Measurements from ENCODE around the gene PDCD6IP. TPM values are rescaled to one million over a fixed set of nuclear protein-coding genes. Genes with fewer than 3 reads are reported as not detected.

Gene PDCD6IP
- total and polyA plus RNA-seq, 2 experiments from 2014 or later: 45.1 to 185 TPM

DNA sequence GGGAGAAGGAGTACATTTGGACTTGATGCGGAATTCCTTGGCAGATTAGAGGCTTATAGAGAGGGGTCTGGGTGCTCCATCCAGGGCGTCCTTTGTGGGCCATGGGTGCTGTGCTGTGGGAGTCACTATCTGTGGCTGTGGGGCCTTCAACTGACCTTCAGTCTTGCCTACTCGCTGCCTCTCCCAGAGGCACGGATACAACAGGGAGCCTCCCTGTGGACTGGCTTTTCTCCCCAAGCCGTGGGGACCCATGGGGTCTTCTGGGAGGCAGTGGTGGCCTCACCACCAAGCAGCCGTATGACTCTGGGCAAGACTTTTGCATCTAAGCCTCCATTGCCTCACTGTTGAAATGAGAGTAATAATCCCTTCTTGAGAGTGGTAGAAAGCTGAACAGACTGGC is 83.9 kb downstream of the PDCD6IP start:
- no peak overlapping the region for H3K27ac Mint-ChIP-seq
- no peaks in the 10 kb centered on the region for H3F3A ChIP-seq (replicated peaks; ENCODE audit: low read depth)

More for the DNA sequence above, 83.9 kb downstream of the PDCD6IP start:
- Mint-ChIP-seq H3K27me3 (ENCODE audit: insufficient read depth, low read depth, poor library complexity) (peaks cover 12% of the 10 kb centered on the region), H3K9me3 (no peaks in the 10 kb centered on the region; the same call in 2 of the 3 replicates), H3K4me1 (peaks cover 29% of the 10 kb centered on the region), H3K4me3 (no peak overlapping the region), H3K36me3 (ENCODE audit: low read depth) (no peaks in the 10 kb centered on the region)
- TF ChIP-seq POLR2AphosphoS5 (IDR thresholded peaks at IDR 0.05; ENCODE audit: low read depth) (no peak), EZH2phosphoT487 (IDR thresholded peaks at IDR 0.05; ENCODE audit: unreplicated experiment) (no peak), EZH2 (IDR thresholded peaks at IDR 0.05; ENCODE audit: low read depth, unreplicated experiment) (no peak), STAT1 (IDR thresholded peaks at IDR 0.05; ENCODE audit: unreplicated experiment) (no peak), NANOG (IDR thresholded peaks at IDR 0.05; ENCODE audit: borderline replicate concordance) (no peak), CREB1 (CRISPR knock-in tag; IDR thresholded peaks at IDR 0.05; ENCODE audit: low read depth) (no peak)
- TF ChIP-seq, protein P1, sequence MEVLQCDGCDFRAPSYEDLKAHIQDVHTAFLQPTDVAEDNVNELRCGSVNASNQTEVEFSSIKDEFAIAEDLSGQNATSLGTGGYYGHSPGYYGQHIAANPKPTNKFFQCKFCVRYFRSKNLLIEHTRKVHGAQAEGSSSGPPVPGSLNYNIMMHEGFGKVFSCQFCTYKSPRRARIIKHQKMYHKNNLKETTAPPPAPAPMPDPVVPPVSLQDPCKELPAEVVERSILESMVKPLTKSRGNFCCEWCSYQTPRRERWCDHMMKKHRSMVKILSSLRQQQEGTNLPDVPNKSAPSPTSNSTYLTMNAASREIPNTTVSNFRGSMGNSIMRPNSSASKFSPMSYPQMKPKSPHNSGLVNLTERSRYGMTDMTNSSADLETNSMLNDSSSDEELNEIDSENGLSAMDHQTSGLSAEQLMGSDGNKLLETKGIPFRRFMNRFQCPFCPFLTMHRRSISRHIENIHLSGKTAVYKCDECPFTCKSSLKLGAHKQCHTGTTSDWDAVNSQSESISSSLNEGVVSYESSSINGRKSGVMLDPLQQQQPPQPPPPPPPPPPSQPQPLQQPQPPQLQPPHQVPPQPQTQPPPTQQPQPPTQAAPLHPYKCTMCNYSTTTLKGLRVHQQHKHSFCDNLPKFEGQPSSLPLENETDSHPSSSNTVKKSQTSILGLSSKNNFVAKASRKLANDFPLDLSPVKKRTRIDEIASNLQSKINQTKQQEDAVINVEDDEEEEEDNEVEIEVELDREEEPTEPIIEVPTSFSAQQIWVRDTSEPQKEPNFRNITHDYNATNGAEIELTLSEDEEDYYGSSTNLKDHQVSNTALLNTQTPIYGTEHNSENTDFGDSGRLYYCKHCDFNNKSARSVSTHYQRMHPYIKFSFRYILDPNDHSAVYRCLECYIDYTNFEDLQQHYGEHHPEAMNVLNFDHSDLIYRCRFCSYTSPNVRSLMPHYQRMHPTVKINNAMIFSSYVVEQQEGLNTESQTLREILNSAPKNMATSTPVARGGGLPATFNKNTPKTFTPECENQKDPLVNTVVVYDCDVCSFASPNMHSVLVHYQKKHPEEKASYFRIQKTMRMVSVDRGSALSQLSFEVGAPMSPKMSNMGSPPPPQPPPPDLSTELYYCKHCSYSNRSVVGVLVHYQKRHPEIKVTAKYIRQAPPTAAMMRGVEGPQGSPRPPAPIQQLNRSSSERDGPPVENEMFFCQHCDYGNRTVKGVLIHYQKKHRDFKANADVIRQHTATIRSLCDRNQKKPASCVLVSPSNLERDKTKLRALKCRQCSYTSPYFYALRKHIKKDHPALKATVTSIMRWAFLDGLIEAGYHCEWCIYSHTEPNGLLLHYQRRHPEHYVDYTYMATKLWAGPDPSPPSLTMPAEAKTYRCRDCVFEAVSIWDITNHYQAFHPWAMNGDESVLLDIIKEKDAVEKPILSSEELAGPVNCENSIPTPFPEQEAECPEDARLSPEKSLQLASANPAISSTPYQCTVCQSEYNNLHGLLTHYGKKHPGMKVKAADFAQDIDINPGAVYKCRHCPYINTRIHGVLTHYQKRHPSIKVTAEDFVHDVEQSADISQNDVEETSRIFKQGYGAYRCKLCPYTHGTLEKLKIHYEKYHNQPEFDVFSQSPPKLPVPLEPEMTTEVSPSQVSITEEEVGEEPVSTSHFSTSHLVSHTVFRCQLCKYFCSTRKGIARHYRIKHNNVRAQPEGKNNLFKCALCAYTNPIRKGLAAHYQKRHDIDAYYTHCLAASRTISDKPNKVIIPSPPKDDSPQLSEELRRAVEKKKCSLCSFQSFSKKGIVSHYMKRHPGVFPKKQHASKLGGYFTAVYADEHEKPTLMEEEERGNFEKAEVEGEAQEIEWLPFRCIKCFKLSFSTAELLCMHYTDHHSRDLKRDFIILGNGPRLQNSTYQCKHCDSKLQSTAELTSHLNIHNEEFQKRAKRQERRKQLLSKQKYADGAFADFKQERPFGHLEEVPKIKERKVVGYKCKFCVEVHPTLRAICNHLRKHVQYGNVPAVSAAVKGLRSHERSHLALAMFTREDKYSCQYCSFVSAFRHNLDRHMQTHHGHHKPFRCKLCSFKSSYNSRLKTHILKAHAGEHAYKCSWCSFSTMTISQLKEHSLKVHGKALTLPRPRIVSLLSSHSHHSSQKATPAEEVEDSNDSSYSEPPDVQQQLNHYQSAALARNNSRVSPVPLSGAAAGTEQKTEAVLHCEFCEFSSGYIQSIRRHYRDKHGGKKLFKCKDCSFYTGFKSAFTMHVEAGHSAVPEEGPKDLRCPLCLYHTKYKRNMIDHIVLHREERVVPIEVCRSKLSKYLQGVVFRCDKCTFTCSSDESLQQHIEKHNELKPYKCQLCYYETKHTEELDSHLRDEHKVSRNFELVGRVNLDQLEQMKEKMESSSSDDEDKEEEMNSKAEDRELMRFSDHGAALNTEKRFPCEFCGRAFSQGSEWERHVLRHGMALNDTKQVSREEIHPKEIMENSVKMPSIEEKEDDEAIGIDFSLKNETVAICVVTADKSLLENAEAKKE (CRISPR knock-in tag; IDR thresholded peaks at IDR 0.05): no peak
- no peak overlapping the region for H3K4me3 ChIP-seq
- H3K36me3 ChIP-seq (ENCODE audit: insufficient read depth): no peaks in the 10 kb centered on the region
- H3K27ac ChIP-seq (ENCODE audit: low read depth): no peak overlapping the region
- no peak overlapping the region for H2AFZ ChIP-seq
- H3K9me2 ChIP-seq (ENCODE audit: insufficient read depth): peaks cover 21% of the 10 kb centered on the region
- no peaks in the 10 kb centered on the region for H3K79me2 ChIP-seq (replicated peaks; ENCODE audit: insufficient read depth)
- H3K27me3 ChIP-seq (ENCODE audit: insufficient read depth): no peaks in the 10 kb centered on the region
- H4K20me1 ChIP-seq (replicated peaks; ENCODE audit: insufficient read depth): no peaks in the 10 kb centered on the region
- H3K4me2 ChIP-seq: no peak overlapping the region
- ATAC-seq (no peak), DNase-seq (ENCODE audit: low spot score) (no peak)
- peaks cover 18% of the 10 kb centered on the region for H3K4me1 ChIP-seq (ENCODE audit: insufficient read depth)
